GM23248 (cell line): ENCODE results near the gene LRFN3.

ENCODE experiments used
- EZH2 ChIP-seq: fragments of 200-600 bp; sonication (generic); IDR thresholded peaks from 2 replicates; pipeline ENCODE4 v1.6.1; 2018; ENCODE audit warnings: antibody characterized with exemption, mild to moderate bottlenecking; ENCODE audit not compliant: insufficient read depth, poor library complexity, severe bottlenecking
- EZH2phosphoT487 ChIP-seq: fragments of 200-600 bp; sonication (generic); IDR thresholded peaks from 2 replicates; pipeline ENCODE4 v1.6.1; 2018; ENCODE audit warnings: antibody characterized with exemption, moderate library complexity, mild to moderate bottlenecking, low read depth; ENCODE audit not compliant: insufficient read depth

DNA sequence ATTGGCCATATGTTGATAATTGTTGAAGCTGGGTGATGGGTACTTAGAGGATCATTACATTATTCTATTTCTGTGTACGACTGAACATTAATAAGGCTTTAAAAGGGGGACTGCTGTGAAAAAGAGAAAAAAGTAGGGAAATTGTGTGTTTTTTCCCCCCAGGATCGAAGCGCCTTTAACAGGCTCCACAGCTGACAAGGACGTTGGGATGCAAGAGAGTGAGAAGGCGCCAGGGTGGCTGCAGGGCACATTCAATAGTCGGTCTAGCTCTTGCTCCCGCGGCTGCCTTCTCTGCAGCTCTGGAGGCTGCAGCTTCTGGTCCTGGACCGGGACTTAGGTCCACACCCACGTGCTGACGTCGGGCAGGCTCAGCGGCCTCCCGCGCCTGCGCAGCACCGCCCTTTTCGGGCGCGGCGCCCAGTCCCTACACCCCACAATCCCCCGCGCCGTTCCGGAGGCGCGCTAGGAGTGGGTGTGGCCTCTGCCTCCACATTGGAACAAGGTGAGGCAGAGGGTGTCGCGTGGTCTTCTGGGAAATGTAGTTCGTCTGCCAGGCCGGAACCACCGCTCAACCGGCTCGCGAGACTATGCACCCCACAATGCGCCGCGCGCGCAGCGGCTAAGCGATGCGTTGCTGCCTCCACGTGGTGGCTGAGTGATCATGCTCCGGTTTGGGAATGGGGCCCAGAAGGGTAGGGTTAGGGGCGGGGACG lies 4.9 kb upstream of the LRFN3 start:
- no peak for TF ChIP-seq EZH2phosphoT487
- no peak for TF ChIP-seq EZH2
